K562 (cell line): ENCODE measurements around the gene REC8. TPM values are rescaled to one million over a fixed set of nuclear protein-coding genes. Genes with fewer than 3 reads are reported as not detected.

Source experiments
- ATAC-seq: fragments of 200-7000 bp; cut with Tn5 transposase; 3 replicates; pipeline ENCODE4 v1.9.1; 2020; ENCODE audit warnings: moderate library complexity
- BruUV-seq: library from RNA; stranded (reverse); fragments of 400-500 nt; replicated peaks from 2 replicates; lab custom pipeline; 2021; lab: Mats Ljungman, UMichigan
- CTCF ChIA-PET: fragments of 300-600 bp; formaldehyde crosslinking; extraction: SDS; loops from one replicate; lab custom pipeline; 2021; ENCODE audit warnings: low intra/inter-chr PET ratio; lab: Yijun Ruan, JAX
- POLR2A ChIA-PET: fragments of 300-600, 350-650 bp; sonication (Branson Sonifier 250); formaldehyde crosslinking; extraction: SDS; loops from one replicate; lab custom pipeline; 2021; ENCODE audit warnings: antibody characterized with exemption, inconsistent platforms; lab: Yijun Ruan, JAX
- DNase-seq, 4 experiments: peaks; one replicate each; pipeline versions ENCODE4 v3.0.0 to v3.0.0-alpha.2; 2011 to 2018; ENCODE audit warnings: low spot score in 3 of 4, mixed read lengths in 3 of 4; ENCODE audit errors: extremely low read depth in 1 of 4
- FAIRE-seq: peaks from 2 replicates; lab custom pipeline; 2011; peaks lifted over from hg19 to GRCh38; lab: Jason Lieb, UNC
- H2AFZ ChIP-seq: 2 replicates; pipeline ENCODE4 v1.6.0; 2011; ENCODE audit warnings: low read depth, low read length, control low read depth, inconsistent platforms
- H3K27ac ChIP-seq: fragments of 200-600 bp; 3 replicates; pipeline ENCODE4 v1.8.0; 2011; ENCODE audit warnings: low read depth, mild to moderate bottlenecking, control low read depth, inconsistent platforms, low read length, moderate library complexity, mixed read lengths; ENCODE audit errors: extremely low read depth
- H3K27me3 ChIP-seq, 2 experiments: fragments of 300-600 bp in 1 of 2; 2 replicates in 1 of 2; 3 replicates in 1 of 2; pipeline versions ENCODE4 v1.6.0 to v1.8.0; 2011; ENCODE audit warnings: inconsistent platforms in 2 of 2, low read length in 2 of 2, mild to moderate bottlenecking in 1 of 2, mixed read lengths in 1 of 2, moderate library complexity in 1 of 2; ENCODE audit not compliant: control insufficient read depth in 2 of 2, insufficient read depth in 2 of 2
- H3K36me3 ChIP-seq: fragments of 300-600 bp; 3 replicates; pipeline ENCODE4 v1.8.0; 2011; ENCODE audit warnings: mild to moderate bottlenecking, low read length, inconsistent platforms; ENCODE audit not compliant: control insufficient read depth, insufficient read depth
- H3K4me1 ChIP-seq, 2 experiments: fragments of 200-600 bp in 1 of 2; replicated peaks in 1 of 2; 2 replicates in 1 of 2; 3 replicates in 1 of 2; pipeline versions ENCODE4 v1.5.1 to v1.8.0; 2011; ENCODE audit warnings: inconsistent platforms in 2 of 2, low read length in 2 of 2, mild to moderate bottlenecking in 1 of 2, mixed read lengths in 1 of 2, moderate library complexity in 1 of 2; ENCODE audit not compliant: control insufficient read depth in 2 of 2, insufficient read depth in 2 of 2
- H3K4me2 ChIP-seq: 2 replicates; pipeline ENCODE4 v1.6.1; 2011; ENCODE audit warnings: low read length, control low read depth, inconsistent platforms, mixed read lengths; ENCODE audit not compliant: insufficient read depth
- H3K4me3 ChIP-seq: fragments of 200-600 bp; sonication (generic), shearing (Covaris generic); 2 replicates; pipeline ENCODE4 v1.5.1; 2016; ENCODE audit warnings: control low read depth, inconsistent platforms
- H3K79me2 ChIP-seq: fragments of 200-600 bp; 3 replicates; pipeline ENCODE4 v1.8.0; 2011; ENCODE audit warnings: low read length, inconsistent platforms; ENCODE audit not compliant: control insufficient read depth, insufficient read depth
- H3K9ac ChIP-seq, 2 experiments: 2 replicates each; pipeline versions ENCODE4 v1.6.0 to v1.6.1; 2011; ENCODE audit warnings: low read depth in 2 of 2, low read length in 2 of 2, control low read depth in 1 of 2, inconsistent platforms in 1 of 2, mild to moderate bottlenecking in 1 of 2, mixed read lengths in 1 of 2; ENCODE audit not compliant: insufficient read depth in 1 of 2
- H3K9me1 ChIP-seq: one replicate; pipeline ENCODE4 v1.6.0; 2011; ENCODE audit warnings: inconsistent platforms, mild to moderate bottlenecking, low read length, moderate library complexity; ENCODE audit not compliant: control insufficient read depth, insufficient read depth
- H3K9me3 ChIP-seq: replicated peaks from 2 replicates; pipeline ENCODE4 v1.5.1; 2011; ENCODE audit warnings: low read depth, low read length, inconsistent platforms; ENCODE audit not compliant: control insufficient read depth, insufficient read depth
- H4K20me1 ChIP-seq: replicated peaks from 2 replicates; pipeline ENCODE4 v1.6.1; 2011; ENCODE audit warnings: low read length, inconsistent platforms, mixed read lengths; ENCODE audit not compliant: control insufficient read depth, insufficient read depth
- BMI1 ChIP-seq: fragments of 150-350 bp; IDR thresholded peaks from 2 replicates; pipeline ENCODE4 v1.6.1; 2014; ENCODE audit warnings: low read length
- CTCF ChIP-seq, 3 experiments: IDR thresholded peaks in 2 of 3; conservative IDR thresholded peaks in 1 of 3; 2 replicates each; pipeline ENCODE4 v1.5.1; 2011 to 2012; ENCODE audit warnings: low read length in 3 of 3, mild to moderate bottlenecking in 3 of 3, control low read depth in 2 of 3, improper control_type of control experiment in 1 of 3, inconsistent platforms in 1 of 3, low read depth in 1 of 3, mixed read lengths in 1 of 3, moderate library complexity in 1 of 3; ENCODE audit not compliant: insufficient read depth in 2 of 3
- FUS ChIP-seq: fragments of 200-400 bp; formaldehyde crosslinking; optimal IDR thresholded peaks from 2 replicates; pipeline ENCODE3; 2017; ENCODE audit warnings: low read depth, low read length
- GABPB1 ChIP-seq: sonication (generic); formaldehyde crosslinking; IDR thresholded peaks from 2 replicates; pipeline ENCODE4 v1.8.0; 2022; ENCODE audit warnings: mild to moderate bottlenecking, missing genetic modification reagents
- HES1 ChIP-seq: fragments of 450-650 bp; IDR thresholded peaks from 2 replicates; pipeline ENCODE4 v1.6.1; 2016; ENCODE audit warnings: low read depth, mild to moderate bottlenecking, moderate library complexity
- IRF9 ChIP-seq: fragments of 450-650 bp; IDR thresholded peaks from 2 replicates; pipeline ENCODE4 v1.6.1; 2016; ENCODE audit warnings: missing biosample characterization, missing genetic modification characterization
- JUND ChIP-seq, 2 experiments: IDR thresholded peaks; 2 replicates in 1 of 2; 3 replicates in 1 of 2; pipeline ENCODE4 v1.6.1; 2011; ENCODE audit warnings: borderline replicate concordance in 2 of 2, low read depth in 2 of 2, low read length in 2 of 2, improper control_type of control experiment in 1 of 2, missing biosample characterization in 1 of 2, missing genetic modification characterization in 1 of 2, missing genetic modification reagents in 1 of 2
- NCOA4 ChIP-seq: fragments of 450-650 bp; IDR thresholded peaks from 2 replicates; pipeline ENCODE4 v1.6.1; 2018; ENCODE audit warnings: mild to moderate bottlenecking; ENCODE audit not compliant: partially characterized antibody
- RAD51 ChIP-seq: fragments of 450-650 bp; IDR thresholded peaks from 2 replicates; pipeline ENCODE4 v1.7.1; 2016; ENCODE audit warnings: low read depth, mild to moderate bottlenecking, borderline replicate concordance
- TCF7 ChIP-seq: sonication (generic); IDR thresholded peaks from 2 replicates; pipeline ENCODE4 v1.6.1; 2016; ENCODE audit warnings: antibody characterized with exemption, borderline replicate concordance
- TSHZ1 ChIP-seq: fragments of 250-450 bp; sonication (Bioruptor Pico); IDR thresholded peaks from 2 replicates; pipeline ENCODE4 v1.4.0; 2020; ENCODE audit warnings: mild to moderate bottlenecking, moderate library complexity
- ZBED1 ChIP-seq: IDR thresholded peaks from 2 replicates; pipeline ENCODE4 v1.6.1; 2014
- ZC3H11A ChIP-seq: IDR thresholded peaks from 2 replicates; pipeline ENCODE4 v1.6.1; 2012; ENCODE audit warnings: low read depth, low read length, improper control_type of control experiment
- ZEB2 ChIP-seq: fragments of 450-650 bp; IDR thresholded peaks from 2 replicates; pipeline ENCODE4 v1.6.1; 2016
- ZNF282 ChIP-seq: sonication (generic); formaldehyde crosslinking; IDR thresholded peaks from 2 replicates; pipeline ENCODE4 v1.8.1; 2023; ENCODE audit warnings: missing genetic modification reagents
- WGBS: fragments of 100-300 bp; shearing (Covaris generic); methylation state at CpG from one replicate; pipeline ENCODE4 v1.1.6; 2016; ENCODE audit warnings: low coverage, mixed read lengths; ENCODE audit not compliant: insufficient coverage; ENCODE audit errors: missing lambda C conversion rate; 5-methylcytosine and 5-hydroxymethylcytosine counted together
- in situ Hi-C: fragments of 300-500 bp; cut with MboI; formaldehyde crosslinking; loops from 4 replicates; pipeline ENCODE4 v1.15.0; 2018; ENCODE audit warnings: inconsistent platforms, mixed read lengths
- intact Hi-C: fragments of 100-400 bp; cut with micrococcal nuclease; formaldehyde crosslinking; loops from 2 replicates; pipeline ENCODE4 v1.14.2; 2022
- polyA plus RNA-seq, 8 experiments: library from polyadenylated mRNA; depleted of rRNA in 4 of 8; stranded (reverse) in 5 of 8; unstranded in 3 of 8; fragments of >200 nt; fragmentation: Nextera tagmentation in 2 of 8; fragmentation: Illumina TruSeq in 1 of 8; extraction: Ambion mirVana in 2 of 8; extraction: Trizol in 1 of 8; gene quantifications; 2 replicates each; pipeline versions ENCODE4 v1.2.1 to v1.2.3, GENCODE V29; 2011 to 2014; ENCODE audit warnings: inconsistent platforms in 1 of 8, missing spikeins in 1 of 8
- total RNA-seq, 7 experiments: library from RNA; depleted of rRNA in 6 of 7; stranded (reverse); fragments of >200 nt in 6 of 7; fragmentation: Illumina TruSeq in 2 of 7; extraction: Trizol in 2 of 7; gene quantifications; 2 replicates each; pipeline versions ENCODE4 v1.2.1 to v1.2.3, GENCODE V29; 2011 to 2021; ENCODE audit warnings: low replicate concordance in 1 of 7

The REC8 gene
- total and polyA plus RNA-seq, 9 of the 15 experiments (the other 6 are each of a cell fraction or from before 2014, with no cell fraction given): 0.11 to 2.5 (median 0.85) TPM

GRCh38 chr14:24206260-24207103, 34.6 kb downstream of the REC8 start:
- no peaks in the 10 kb centered on the region; the same call in 1 of the 2 replicates for H4K20me1 ChIP-seq
- no peak overlapping the region for H3K4me3 ChIP-seq
- H3K9ac ChIP-seq: no peak overlapping the region
- peaks cover 62% of the 10 kb centered on the region; the same call in 2 of the 3 replicates for H3K36me3 ChIP-seq
- no peak overlapping the region for H3K4me2 ChIP-seq
- ChIA-PET CTCF (no interaction called here), POLR2A (interaction anchor here (0.8 to 4.0 kb wide), 4 partner anchors 11 to 101 kb away, joined by 3 to 19 read pairs (median 4); partner anchors contain the start of genes CIDEB and TM9SF1)
- 0 out of 3 replicates have a peak, but pooled peaks cover 3% of the 10 kb centered on the region for H3K79me2 ChIP-seq
- H3K27me3 ChIP-seq: no peaks in the 10 kb centered on the region
- H3K9me3 ChIP-seq: no peaks in the 10 kb centered on the region
- no peak overlapping the region for H3K27ac ChIP-seq
- 98% methylated on average over 10 of the region's 11 CpGs for WGBS
- intact Hi-C loops (no loop called here), in situ Hi-C loops (no loop called here)
- H2AFZ ChIP-seq: no peak overlapping the region
- FAIRE-seq: no peak
- no peak for ATAC-seq
- peaks cover 8 to 13% of the 10 kb centered on the region in 2 experiments; a peak in 4 of 5 replicates for H3K4me1 ChIP-seq
- DNase-seq: no peak
- no peaks in the 10 kb centered on the region for H3K9me1 ChIP-seq
- no TSS peak for BruUV-seq
- TF ChIP-seq FUS (no peak), TCF7 (no peak), ZBED1 (no peak), IRF9 (tag) (no peak), JUND (IDR thresholded peaks at IDR 0.05; ENCODE audit: borderline replicate concordance, low read depth, low read length) (no peak), JUND (tag; IDR thresholded peaks at IDR 0.05; ENCODE audit: borderline replicate concordance, low read depth, low read length) (no peak), NCOA4 (no peak), RAD51 (no peak), ZEB2 (no peak), ZC3H11A (no peak), BMI1 (no peak), CTCF (IDR thresholded peaks at IDR 0.05 in 2 of 3, conservative IDR thresholded peaks at IDR 0.05 in 1 of 3; ENCODE audit: insufficient read depth in 2 of 3, low read depth in 1 of 3, low read length in 3 of 3) (no peak), ZNF282 (no peak), GABPB1 (CRISPR knock-in tag) (no peak), TSHZ1 (no peak), HES1 (no peak)
